AG20443 (cell line): ENCODE data around the gene HSPB9.

Experiments used
- DNase-seq: peaks from one replicate; pipeline ENCODE4 v3.0.0; 2012; ENCODE audit warnings: low spot score, mixed read lengths

HSPB9 gene

GRCh38 chr17:42122371-42123303 lies at the start of gene HSPB9:
HSPB9 (plus strand) TSS chr17:42122804; CDS start chr17:42122851, 47 bp downstream.
- no peak for DNase-seq

- DNase-seq, result no peak
Observed at GRCh38 chr17:42075789-42076188, 46.8 kb upstream of the HSPB9 start.

GRCh38 chr17:42076797-42077559 lies 45.6 kb upstream of the HSPB9 start:
- DNase-seq, result no peak

GRCh38 chr17:42077755-42078154 lies 44.8 kb upstream of the HSPB9 start:
- DNase-seq, result no peak

- DNase-seq, result no peak
Observed at GRCh38 chr17:42078396-42079043, 44.1 kb upstream of the HSPB9 start.

GRCh38 chr17:42079541-42079940 lies 43.1 kb upstream of the HSPB9 start:
- DNase-seq, result no peak

- no peak for DNase-seq
Observed at GRCh38 chr17:42081516-42082129, 41.0 kb upstream of the HSPB9 start.

- DNase-seq, result no peak
Observed at GRCh38 chr17:42087042-42087701, 35.4 kb upstream of the HSPB9 start.

- no peak for DNase-seq
Observed at GRCh38 chr17:42087736-42088705, 34.6 kb upstream of the HSPB9 start.

GRCh38 chr17:42088736-42089135 lies 33.9 kb upstream of the HSPB9 start:
- DNase-seq, result no peak

- DNase-seq, result no peak
Observed at GRCh38 chr17:42090964-42091790, 31.4 kb upstream of the HSPB9 start.

GRCh38 chr17:42092939-42093338 lies 29.7 kb upstream of the HSPB9 start:
- DNase-seq, result no peak

GRCh38 chr17:42094375-42095069 lies 28.1 kb upstream of the HSPB9 start:
- DNase-seq, result no peak

- DNase-seq, result no peak
Observed at GRCh38 chr17:42096360-42097111, 26.1 kb upstream of the HSPB9 start.

GRCh38 chr17:42097691-42098631 lies 24.6 kb upstream of the HSPB9 start, which contains the start of gene ZNF385C:
ZNF385C (minus strand) TSS chr17:42098473; CDS start chr17:42063056, 35,417 bp downstream.
- DNase-seq, result no peak

GRCh38 chr17:42098730-42099399 lies 23.7 kb upstream of the HSPB9 start:
- DNase-seq, result no peak
